GM19023 (cell line): ENCODE measurements around the gene RBFOX1.

ENCODE experiments used
- ATAC-seq: cut with Tn5 transposase; IDR thresholded peaks from one replicate; pipeline ENCODE4 v1.9.1; 2021; ENCODE audit warnings: mild to moderate bottlenecking, moderate library complexity; ENCODE audit not compliant: unreplicated experiment

RBFOX1 gene

DNA sequence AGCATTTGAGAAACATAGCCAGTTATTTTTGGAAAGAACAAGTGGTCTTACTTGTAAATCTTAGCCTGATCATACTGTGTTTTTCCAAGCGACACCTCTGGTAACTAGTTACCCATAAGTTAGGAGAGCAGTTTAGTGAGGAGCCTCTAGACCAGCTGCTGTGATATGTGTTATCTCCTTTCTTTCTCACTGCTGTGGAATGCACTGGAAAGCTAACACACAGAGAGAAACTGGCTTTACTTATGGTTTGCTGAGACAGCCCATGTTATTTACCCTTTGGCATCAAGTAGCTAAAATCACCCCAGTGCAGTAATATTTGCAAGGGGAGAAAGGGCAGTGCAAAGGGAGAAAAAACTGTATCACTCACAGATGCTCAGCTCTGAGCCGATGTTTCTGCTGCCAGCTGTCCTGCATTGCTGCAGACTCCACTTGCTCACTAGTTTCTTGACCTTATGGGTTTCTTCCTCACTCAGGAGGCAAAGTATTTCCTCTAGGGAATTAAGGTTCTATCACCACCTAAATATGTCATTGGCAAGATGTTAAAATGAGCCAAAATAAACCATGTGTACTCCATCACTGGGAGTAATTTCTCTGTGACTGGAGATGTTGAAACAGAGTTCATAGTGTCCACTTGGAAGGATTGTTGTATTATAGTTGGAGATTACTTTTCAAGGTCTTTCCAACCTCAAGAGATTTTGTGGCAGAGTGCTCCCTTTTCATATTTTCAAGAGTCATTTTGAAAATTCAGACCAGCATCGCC lies 2.3 kb downstream of the RBFOX1 start:
- no peak for ATAC-seq

DNA sequence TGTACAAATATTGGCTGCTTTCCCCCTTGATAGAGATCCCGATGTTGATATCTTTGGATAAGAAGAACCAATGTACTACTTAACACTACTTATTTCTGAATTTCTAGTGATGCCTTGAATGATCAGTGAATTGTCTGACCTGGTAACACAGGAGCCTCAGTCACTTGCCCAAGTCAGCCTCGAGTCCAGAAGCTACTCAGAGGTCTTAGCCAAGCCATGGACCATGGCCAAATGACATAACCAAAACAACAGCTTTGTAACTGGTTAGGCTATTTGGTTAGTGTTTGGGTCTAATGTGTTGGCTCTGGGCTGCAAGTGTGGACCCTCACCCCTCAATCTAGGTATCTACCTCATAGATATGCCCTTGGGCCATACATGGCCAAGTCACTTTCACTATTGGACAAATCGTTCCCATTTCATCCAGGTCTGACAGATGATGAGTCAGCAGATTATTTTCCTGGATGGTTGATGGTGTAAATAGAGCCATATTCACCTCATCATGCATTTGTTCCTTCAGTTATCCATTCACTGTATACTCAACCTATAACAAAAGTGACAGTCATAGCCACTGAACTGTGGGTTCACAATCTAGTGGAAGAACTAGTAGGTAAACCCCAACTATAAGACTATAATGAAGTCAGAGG lies 3.5 kb downstream of the RBFOX1 start:
- ATAC-seq: no peak

DNA sequence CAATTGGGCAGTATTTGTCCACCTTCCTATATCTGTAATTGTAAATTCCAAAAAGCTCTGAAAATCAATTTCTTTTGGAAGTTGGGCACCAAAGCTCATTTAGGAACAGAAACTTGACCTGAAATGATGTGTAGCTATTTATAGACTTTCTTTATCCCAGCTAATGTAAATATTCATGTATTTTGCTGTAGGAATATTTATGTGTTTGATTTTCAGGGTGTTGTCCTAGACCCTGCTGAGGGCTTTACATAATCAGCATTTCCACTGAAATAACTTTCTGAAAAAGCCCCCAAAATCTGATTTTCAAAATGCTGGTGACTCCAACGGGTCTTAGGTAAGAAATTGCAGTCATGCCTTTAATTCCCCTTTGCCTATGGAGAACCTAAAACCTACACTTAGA lies 4.1 kb downstream of the RBFOX1 start:
- no peak for ATAC-seq

DNA sequence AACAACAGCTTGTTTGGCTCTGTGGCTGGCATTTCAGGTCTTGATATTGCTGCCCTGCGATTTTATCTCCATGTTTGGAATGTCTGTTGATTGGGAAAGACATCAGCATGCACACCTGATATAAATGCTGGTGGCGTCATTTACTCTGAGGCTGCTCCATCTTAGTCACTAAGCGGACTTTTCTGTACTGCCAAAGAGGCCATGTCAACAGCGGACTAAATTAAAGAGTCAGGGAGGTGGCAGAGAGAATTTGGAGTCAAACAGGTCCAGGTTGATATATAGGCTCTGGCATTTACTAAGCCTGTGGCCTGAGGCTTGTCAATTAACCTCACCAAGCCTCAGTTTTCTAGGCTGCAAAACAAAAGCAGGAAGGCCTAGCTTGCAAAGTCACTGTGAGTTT lies 6.2 kb downstream of the RBFOX1 start:
- no peak for ATAC-seq

DNA sequence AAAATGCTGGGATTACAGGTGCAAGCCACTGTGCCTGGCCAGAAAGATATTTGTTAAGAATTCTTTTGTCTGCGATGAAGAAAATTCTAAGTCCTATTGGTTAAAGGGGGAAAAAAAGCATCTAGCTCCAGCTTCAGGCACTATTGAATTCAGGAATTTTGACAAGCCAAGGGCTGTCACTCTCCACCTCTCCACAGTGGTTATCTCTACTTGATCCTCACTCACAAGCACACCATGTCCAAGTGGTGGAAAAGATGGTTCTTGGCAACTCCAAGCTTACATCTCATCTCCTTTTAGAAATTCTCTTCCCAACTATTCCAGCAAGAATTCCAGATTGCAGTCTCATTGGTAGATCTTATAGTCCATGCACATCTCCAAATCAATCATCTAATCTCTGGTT lies 7.1 kb downstream of the RBFOX1 start:
- ATAC-seq: no peak

DNA sequence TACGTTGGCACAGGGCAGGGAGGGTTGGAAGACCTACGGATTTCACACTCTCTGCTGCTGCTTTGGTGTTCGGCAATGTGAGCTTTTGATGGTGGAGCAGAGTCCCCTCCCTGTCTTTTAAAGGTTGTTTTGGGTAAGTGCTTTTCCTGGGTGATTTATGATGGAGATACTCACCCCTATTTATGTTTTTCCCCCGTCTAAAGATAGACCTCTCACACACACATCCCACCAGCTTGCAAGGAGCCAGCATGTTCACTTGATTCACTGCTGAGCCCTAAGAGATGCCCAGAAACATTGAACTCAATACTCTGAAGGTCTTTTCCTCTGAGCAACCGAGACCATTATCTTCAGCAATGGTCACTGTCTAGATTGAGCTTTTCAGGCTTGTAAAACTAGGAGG lies 8.3 kb downstream of the RBFOX1 start:
- no peak for ATAC-seq

DNA sequence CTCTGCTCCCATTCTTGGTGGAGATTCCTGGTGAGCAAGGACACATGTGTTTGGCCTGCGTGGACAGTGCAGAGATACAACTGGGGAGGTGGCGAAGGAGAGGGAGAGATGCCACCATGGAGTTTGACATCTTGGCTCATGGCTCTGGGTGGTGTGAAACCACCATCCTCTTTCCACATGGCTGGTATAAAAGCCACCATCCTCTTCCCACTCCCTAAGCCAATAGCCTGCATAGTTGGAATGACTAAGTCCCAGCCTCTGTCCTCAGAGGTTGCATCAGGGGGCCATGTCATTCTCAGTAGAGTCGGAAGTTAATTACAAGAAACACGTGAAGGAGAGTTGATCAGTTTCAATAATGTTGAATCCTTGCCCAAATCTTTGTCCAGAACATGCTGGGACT lies 10.0 kb downstream of the RBFOX1 start:
- no peak for ATAC-seq

DNA sequence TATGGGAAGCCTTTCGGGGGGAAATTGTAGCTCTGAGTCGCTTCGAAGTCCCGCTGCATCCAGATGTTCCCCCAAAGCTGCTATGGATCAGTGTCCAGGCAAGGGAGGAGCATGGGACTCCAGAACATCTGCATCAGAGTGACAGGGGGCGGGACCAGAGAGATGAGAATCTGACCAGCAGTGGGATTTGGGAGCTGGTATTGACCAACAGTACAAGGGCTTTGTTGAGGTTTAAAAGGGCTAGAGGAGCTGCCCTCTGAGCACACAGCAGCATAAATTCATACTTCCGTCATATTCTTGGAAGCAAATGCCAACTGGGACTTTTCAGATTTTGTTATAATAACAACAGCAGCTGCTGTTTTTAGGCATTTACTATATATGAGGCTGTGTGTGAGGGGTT lies 10.6 kb downstream of the RBFOX1 start:
- no peak for ATAC-seq

DNA sequence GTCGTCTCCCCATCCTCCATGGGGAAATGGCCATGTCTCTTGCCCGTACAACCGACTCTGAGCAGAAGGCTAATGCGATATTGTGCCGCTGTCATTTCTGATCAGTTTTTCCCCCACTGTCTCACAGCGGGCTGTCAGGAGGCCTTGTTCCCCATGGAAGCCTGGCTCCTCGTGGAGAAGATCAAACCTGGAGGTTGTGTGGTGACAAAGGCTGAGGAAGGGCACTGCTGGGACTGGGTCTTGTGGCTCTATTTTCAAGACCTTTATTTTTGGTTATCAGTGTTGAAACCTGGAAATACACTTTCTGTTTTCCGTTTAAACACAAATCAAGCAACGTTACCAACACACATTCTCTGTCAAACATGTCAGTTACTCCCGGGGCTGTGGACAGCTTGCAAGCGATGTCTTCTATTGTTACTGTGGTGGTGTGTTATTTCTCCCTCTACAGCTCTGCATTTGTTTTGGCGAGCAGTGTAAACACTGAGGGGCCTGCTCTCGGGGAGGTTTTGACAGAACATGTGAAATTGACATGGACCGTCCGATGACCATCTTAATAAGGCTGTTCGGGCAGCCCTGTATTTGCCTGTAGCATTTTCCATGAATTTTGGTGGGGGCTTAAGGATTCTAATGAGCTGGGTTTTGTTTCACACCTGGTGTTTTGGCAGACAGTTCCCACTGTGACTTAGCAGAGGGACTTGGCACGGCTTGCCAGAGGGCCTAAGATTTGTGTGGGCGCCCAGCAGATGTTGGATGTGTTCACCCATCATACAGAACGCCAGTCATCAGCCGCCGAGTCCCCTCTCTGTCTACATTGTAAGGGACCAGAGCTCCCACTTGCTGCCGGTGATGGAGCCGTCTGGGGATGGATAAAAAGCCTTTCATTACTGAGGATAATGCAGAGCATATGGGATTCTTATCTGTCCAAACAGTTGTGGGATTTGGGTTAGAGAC lies 12.5 kb downstream of the RBFOX1 start:
- no peak for ATAC-seq

DNA sequence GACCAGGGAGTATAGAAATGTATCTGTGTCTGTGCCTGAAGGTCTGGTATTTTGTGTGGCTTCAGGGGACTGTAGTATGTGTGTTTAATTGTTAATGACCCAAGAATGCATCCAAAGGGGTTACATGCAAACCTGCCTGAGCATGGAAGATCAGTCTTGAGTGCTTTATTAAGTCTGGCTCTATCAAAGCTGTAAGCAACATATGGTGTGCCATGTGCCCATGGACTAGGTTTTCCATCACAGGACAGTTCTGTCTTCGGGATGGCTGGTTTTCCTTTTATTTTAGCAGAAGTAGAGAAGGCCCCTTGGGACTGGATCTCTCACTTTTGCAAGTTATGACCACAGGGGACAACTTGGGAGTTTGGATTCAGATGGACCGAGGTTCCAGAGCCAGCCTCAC lies 18.2 kb downstream of the RBFOX1 start:
- ATAC-seq: no peak

DNA sequence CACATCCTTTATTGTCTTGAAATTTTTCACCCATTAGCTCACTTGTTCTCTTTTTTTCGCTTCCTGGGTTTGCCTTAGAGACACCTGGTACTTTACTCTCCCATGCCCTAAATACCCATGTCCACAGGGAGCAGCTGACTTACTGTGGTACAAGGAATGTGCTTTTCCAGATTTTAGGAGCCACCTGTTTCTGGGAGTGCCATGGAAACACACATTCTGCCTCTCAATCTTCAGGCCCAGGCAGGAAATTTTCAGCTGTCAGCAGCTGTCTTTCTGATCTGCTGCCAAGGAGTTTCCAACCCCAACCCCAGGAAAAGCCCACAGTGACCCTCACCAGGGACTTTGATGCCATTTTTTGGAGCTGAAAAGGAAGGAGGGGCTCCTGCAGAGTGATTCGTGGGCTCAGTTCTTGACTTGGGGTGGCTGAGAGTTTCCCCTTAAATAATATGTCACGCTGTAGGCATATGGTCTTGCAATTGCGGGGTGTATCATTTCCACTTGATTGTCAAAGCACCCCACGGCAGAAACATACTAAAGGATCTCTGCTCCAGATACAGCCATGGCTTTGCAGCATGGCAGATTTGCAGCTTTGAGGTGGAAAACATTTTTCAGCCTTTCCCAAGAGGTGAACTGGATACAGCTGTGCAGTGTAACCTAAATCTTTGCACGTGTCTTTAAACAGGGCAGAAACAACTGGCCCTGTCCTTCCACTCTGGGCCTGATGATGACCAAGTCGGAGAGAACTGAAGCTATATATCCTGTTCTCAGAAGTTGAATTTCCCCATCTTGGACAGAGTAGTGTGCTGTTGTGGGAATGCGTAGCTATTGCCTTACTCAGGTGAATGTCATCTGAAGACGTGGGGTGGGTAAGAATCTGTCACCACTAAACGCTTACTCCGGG lies 19.2 kb downstream of the RBFOX1 start:
- no peak for ATAC-seq

DNA sequence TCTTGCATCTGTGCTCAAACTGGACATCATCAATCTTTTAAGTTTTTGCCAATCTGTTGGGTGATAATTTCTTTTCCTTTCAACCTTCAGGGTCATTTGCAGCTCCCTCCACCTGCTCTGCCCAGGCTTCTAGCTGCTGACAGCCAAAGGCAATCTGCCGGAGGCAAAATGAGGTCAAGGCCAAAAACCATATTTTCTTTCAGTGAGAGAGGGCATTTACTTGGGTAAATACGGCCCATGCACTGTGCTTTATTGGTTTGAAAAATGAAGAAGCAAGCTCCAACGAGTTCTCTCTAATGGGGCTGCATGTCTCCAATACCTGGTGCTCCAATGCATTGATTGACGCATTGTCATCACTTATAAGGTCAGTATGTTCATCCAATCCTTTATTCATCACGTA lies 23.1 kb downstream of the RBFOX1 start:
- ATAC-seq: no peak

DNA sequence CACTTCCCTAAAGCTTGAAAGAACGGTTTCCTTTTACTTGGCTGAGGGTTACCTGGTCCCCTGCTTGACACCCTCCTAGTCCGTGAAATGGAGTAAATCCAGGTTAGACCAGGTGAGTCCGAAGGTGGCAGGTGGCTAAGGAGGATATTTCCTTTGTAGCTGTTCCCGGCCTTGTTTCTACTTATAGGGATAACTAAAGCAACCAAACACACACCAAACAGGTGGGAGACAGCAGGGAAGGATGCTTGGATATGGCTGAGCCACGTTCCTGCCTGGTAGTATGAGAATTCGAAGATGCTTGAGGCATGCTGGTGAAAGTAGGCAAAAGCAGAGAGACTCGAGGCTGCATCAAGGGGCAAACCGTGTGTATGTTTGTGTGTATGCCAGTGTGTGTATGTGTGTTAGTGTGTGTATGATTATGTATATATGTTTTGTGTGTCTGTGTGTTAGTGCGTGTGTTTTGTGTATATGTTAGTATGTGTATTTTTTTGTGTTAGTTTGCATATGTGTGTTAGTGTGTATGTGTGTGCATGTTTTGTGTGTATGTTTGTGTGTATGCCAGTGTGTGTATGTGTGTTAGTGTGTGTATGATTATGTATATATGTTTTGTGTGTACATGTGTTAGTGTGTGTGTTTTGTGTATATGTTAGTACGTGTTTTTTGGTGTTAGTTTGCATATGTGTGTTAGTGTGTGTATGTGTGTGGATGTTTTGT lies 28.9 kb downstream of the RBFOX1 start:
- no peak for ATAC-seq

DNA sequence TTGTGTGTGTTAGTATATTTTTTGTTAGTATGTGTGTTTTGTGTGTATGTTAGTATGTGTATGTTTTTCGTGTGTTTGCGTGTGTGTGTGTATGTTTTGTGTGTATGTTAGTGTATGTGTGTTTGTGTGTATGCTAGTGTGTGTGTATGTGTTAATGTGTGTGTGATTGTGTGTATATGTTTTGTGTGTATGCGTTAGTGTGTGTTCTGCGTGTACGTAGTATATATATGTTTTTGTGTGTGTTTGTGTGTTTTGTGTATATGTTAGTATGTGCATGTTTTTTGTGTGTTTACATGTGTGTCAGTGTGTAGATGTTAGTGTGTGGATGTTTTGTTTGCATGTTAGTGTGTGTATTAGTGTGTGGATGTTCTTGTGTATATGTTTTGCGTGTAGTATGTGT lies 29.6 kb downstream of the RBFOX1 start:
- ATAC-seq: no peak

DNA sequence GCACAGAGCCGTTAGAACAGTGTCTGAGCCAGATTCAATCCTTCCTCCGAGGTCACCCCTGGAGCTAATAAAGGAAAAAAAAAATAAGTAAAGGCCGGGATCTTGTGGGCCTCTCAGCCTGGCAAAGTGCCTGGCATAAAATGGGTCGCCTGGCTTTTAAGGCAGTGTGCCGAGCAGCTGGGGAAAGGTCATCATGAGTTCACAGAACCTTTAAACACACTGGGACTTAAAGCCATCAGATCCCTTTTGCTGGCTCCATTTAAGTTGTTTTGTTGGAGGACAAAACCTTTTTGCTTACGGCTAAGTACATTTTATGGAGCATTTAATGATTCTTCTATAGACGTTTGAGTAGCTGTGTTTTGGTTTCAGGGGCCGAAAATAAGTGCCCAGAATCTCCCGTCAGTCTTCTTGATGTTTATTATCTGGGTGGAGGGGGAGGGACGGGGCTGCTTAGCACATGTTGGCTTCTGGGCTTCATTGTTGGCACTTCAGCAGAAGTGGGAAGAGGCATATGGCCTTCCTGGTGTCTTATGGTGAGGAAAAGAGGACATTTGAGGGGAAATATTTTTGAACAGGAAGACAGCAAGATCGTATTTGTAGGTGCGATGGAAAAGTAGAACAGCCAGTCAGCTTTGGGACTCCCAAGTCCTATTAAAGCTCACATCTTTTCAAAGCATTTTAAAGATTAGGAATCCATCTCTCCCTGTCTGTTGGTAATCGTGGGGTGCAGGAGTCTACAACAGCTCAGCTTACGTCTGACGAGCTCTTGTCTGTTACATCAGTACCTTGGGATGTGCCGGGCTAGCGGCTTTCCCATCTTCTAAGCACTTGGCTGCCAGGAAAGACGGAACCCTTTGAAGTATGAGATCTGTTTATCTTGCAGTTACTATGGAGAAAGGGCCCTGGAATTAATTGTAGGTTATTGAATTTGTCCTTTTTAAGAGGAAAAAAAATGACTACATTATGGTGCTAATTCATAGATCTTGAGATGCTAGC lies 31.1 kb downstream of the RBFOX1 start:
- ATAC-seq: no peak

DNA sequence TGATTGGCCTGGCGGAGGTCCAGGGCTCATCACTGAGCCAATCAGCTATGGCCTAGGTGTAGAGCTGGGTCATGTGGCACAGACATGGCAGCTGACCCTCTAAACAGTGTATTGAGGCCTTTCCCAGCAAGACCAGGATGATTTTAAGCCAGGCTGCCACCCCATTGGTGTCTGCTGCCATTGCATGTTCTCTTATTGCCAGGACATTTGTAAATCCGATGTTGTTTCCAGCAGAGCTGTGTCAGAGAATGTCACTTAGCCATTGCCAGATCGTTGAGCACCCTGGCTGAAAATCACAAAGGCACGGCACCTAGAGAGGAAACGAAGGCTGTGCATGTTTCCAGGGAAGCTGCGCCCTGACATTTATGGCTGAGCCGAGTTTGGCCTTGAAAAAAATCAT lies 33.4 kb downstream of the RBFOX1 start:
- ATAC-seq: no peak

DNA sequence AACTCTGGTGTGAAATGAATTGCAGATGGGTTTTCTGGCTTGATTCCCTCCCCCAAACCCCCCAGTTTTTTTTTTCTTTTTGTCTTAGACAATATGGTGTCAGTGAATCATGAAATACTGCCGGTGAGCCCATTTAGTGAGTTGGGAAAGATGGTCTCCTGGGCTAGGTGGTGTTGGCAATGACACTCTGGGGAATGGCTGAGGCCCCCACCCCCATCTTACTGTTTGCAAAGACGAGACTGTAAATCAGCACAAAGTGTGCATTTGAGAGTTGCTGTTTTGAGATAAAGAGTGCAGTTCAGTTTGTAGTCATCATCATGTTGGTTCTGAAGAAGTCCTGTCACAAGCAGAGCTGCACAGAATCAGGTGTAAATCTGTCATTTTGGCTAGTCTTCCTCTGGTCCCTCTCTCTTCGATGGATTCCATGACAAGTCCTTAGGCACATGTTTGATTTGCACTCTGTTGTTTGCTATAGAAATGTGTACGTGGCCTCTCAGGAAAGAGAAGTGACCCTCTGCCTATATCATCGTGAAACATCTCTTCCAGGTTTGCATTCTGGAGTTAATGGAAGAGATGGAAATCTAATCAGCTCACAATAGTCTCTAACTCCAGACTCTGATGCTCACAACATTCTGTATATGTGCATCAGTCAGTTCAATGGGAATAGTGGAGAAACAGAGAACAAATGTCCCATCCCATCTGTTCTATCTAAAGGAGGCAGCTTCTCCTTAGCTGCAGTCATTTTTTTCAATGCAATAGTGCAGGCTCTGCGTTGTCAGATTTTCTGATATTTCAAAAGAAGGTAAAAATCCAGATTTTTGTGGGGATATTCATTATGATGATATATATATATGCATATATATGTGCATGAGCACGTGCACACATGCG lies 34.6 kb downstream of the RBFOX1 start:
- no peak for ATAC-seq

DNA sequence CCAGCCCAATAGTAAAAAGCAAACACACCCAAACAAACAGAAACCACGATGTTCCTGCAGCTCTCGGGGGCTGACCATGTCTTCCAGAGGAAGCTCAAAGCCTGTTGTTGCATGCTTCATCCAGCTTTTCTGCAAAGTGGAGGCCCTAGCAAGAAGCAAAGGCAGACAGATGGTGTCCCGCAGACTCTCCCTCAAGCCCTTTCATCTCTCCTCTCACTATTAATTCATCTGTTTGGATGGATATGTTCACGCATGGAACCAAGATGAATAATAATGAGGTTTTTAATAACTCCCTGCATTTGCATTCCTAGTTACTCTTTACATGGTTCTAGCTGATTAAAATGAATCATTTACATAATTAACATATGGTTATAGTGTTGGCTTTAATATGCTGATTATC lies 36.6 kb downstream of the RBFOX1 start:
- no peak for ATAC-seq
